Measurements from ENCODE around the gene ADAMTSL3. TPM values are rescaled to one million over a fixed set of nuclear protein-coding genes. Genes with fewer than 3 reads are reported as not detected.

Gene ADAMTSL3
- total and polyA plus RNA-seq, 2 donors (not counting 1 experiment from before 2014, with no cell fraction given), result 0.01 TPM; not detected in 1

DNA sequence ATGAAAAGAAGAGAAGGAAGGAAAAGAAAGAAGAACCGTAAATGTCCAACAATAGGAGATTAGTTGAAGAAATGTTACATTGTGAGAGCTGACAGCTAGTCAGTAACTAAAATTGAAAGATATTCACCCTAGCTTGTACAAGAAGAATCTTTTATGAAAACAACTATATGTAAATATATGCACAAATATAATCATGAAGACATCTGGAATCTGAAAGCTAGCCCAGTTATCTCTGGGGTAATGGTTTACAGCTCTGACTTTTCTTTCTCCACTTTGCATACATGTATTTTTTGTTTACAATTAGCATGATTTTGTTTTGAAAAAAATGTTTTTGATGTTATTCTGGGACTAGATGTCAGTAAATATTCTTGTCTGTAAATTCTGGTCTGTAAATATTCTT lies 37.1 kb upstream of the ADAMTSL3 start:
- ChIA-PET POLR2A (no interaction called here), CTCF (interaction anchor here (0.7 kb wide), 1 partner anchor 34 kb away, joined by 3 read pairs; no protein-coding TSS in a partner anchor)
- ATAC-seq (ENCODE audit: low read depth) (no peak), DNase-seq (no peak)
- Histone ChIP-seq H3K36me3 (replicated peaks in 1 of 2; ENCODE audit: control extremely low read depth in 1 of 2, control insufficient read depth in 1 of 2, extremely low read depth in 1 of 2, insufficient read depth in 2 of 2, low read length in 1 of 2) (no peaks in the 10 kb centered on the region), H3K4me1 (ENCODE audit: control insufficient read depth in 2 of 2, insufficient read depth in 2 of 2, low read length in 2 of 2) (no peaks in the 10 kb centered on the region), H3K27me3 (replicated peaks in 1 of 4; ENCODE audit: control extremely low read depth in 1 of 4, control insufficient read depth in 3 of 4, insufficient read depth in 4 of 4, low read length in 3 of 4) (no peaks in the 10 kb centered on the region), H3K9ac (ENCODE audit: low read length) (no peak overlapping the region), H3K9me3 (ENCODE audit: control extremely low read depth in 1 of 3, control insufficient read depth in 2 of 3, insufficient read depth in 1 of 3, low read length in 2 of 3) (peaks cover 0 to 4% (median 0%) of the 10 kb centered on the region in 3 donors), H4K20me1 (ENCODE audit: control insufficient read depth, insufficient read depth, low read length, poor library complexity, severe bottlenecking) (no peaks in the 10 kb centered on the region), H2AFZ (ENCODE audit: insufficient read depth, low read depth, low read length, poor library complexity, severe bottlenecking) (no peak overlapping the region), H3K4me2 (replicated peaks; ENCODE audit: low read depth, low read length, poor library complexity, severe bottlenecking) (no peak overlapping the region), H3K4me3 (ENCODE audit: control extremely low read depth in 1 of 5, extremely low read depth in 1 of 5, insufficient read depth in 1 of 5, low read depth in 2 of 5, low read length in 4 of 5) (no peak overlapping the region), H3K79me2 (ENCODE audit: control insufficient read depth, insufficient read depth, low read length) (no peaks in the 10 kb centered on the region), H3K27ac (ENCODE audit: low read length in 2 of 2) (no peak overlapping the region)
- TF ChIP-seq EZH2 (IDR thresholded peaks at IDR 0.05; ENCODE audit: borderline replicate concordance, insufficient read depth, low read depth, low read length, poor library complexity, severe bottlenecking) (no peak), CTCF (IDR thresholded peaks at IDR 0.05) (no peak)
- Mint-ChIP-seq H3K9me3 (ENCODE audit: insufficient read depth) (no peaks in the 10 kb centered on the region), H3K27ac (no peak overlapping the region), H3K4me1 (no peaks in the 10 kb centered on the region), H3K4me3 (no peak overlapping the region), H3K27me3 (peaks cover 3% of the 10 kb centered on the region)
- intact Hi-C loops (cut with micrococcal nuclease), result no loop called here
- WGBS (ENCODE audit: insufficient coverage), result no CpG with 5 or more reads among the region's 1 CpG

GRCh38 chr15:83626171-83626802 lies 27.6 kb upstream of the ADAMTSL3 start:
- ChIA-PET POLR2A (no interaction called here), CTCF (no interaction called here)
- Histone ChIP-seq H2AFZ (ENCODE audit: insufficient read depth, low read depth, low read length, poor library complexity, severe bottlenecking) (no peak overlapping the region), H3K79me2 (ENCODE audit: control insufficient read depth, insufficient read depth, low read length) (no peaks in the 10 kb centered on the region), H3K4me3 (ENCODE audit: control extremely low read depth in 1 of 5, extremely low read depth in 1 of 5, insufficient read depth in 1 of 5, low read depth in 2 of 5, low read length in 4 of 5) (no peak overlapping the region), H4K20me1 (ENCODE audit: control insufficient read depth, insufficient read depth, low read length, poor library complexity, severe bottlenecking) (no peaks in the 10 kb centered on the region), H3K9me3 (ENCODE audit: control extremely low read depth in 1 of 3, control insufficient read depth in 2 of 3, insufficient read depth in 1 of 3, low read length in 2 of 3) (peaks cover 0 to 4% (median 0%) of the 10 kb centered on the region in 3 donors), H3K36me3 (replicated peaks in 1 of 2; ENCODE audit: control extremely low read depth in 1 of 2, control insufficient read depth in 1 of 2, extremely low read depth in 1 of 2, insufficient read depth in 2 of 2, low read length in 1 of 2) (no peaks in the 10 kb centered on the region), H3K9ac (ENCODE audit: low read length) (no peak overlapping the region), H3K27ac (ENCODE audit: low read length in 2 of 2) (no peak overlapping the region), H3K4me1 (ENCODE audit: control insufficient read depth in 2 of 2, insufficient read depth in 2 of 2, low read length in 2 of 2) (no peaks in the 10 kb centered on the region), H3K27me3 (replicated peaks in 1 of 4; ENCODE audit: control extremely low read depth in 1 of 4, control insufficient read depth in 3 of 4, insufficient read depth in 4 of 4, low read length in 3 of 4) (no peaks in the 10 kb centered on the region), H3K4me2 (replicated peaks; ENCODE audit: low read depth, low read length, poor library complexity, severe bottlenecking) (no peak overlapping the region)
- WGBS (ENCODE audit: insufficient coverage), result 82% methylated on average over 2 of the region's 2 CpGs
- intact Hi-C loops (cut with micrococcal nuclease), result no loop called here
- no peaks in the 10 kb centered on the region for H3K9me3 Mint-ChIP-seq (ENCODE audit: insufficient read depth)
- no peaks in the 10 kb centered on the region for H3K27me3 Mint-ChIP-seq
- ATAC-seq (ENCODE audit: low read depth) (no peak), DNase-seq (no peak)
- TF ChIP-seq CTCF (IDR thresholded peaks at IDR 0.05) (no peak), EZH2 (IDR thresholded peaks at IDR 0.05; ENCODE audit: borderline replicate concordance, insufficient read depth, low read depth, low read length, poor library complexity, severe bottlenecking) (no peak)
- H3K27ac Mint-ChIP-seq, result no peak overlapping the region
- no peak overlapping the region for H3K4me3 Mint-ChIP-seq
- no peaks in the 10 kb centered on the region for H3K4me1 Mint-ChIP-seq
